K562 (cell line): ENCODE measurements around the gene MGAT4D. TPM values are rescaled to one million over a fixed set of nuclear protein-coding genes. Genes with fewer than 3 reads are reported as not detected.

ENCODE experiments used
- BACH1 ChIP-seq: fragments of 200-800 bp; sonication (Bioruptor generic); IDR thresholded peaks from 2 replicates; pipeline ENCODE4 v1.6.1; 2016; ENCODE audit warnings: missing genetic modification characterization, missing compliant biosample characterization
- BRD4 ChIP-seq: fragments of 200-600 bp; sonication (generic); IDR thresholded peaks from 2 replicates; pipeline ENCODE4 v1.6.1; 2017; ENCODE audit warnings: inconsistent platforms
- HDAC6 ChIP-seq: IDR thresholded peaks from 2 replicates; pipeline ENCODE4 v1.6.1; 2012; ENCODE audit warnings: low read depth, mild to moderate bottlenecking, control low read depth, inconsistent platforms, low read length, moderate library complexity
- MEF2D ChIP-seq: conservative IDR thresholded peaks from 2 replicates; pipeline ENCODE4 v1.6.1; 2016; ENCODE audit warnings: low read depth, missing genetic modification characterization, missing compliant biosample characterization
- MEIS2 ChIP-seq: fragments of 450-650 bp; IDR thresholded peaks from 2 replicates; pipeline ENCODE4 v1.6.1; 2014; ENCODE audit warnings: mild to moderate bottlenecking; ENCODE audit not compliant: partially characterized antibody
- RCOR1 ChIP-seq, 2 experiments: IDR thresholded peaks; 2 replicates each; pipeline ENCODE4 v1.6.1; 2012; ENCODE audit warnings: low read depth in 2 of 2, low read length in 2 of 2, borderline replicate concordance in 1 of 2, improper control_type of control experiment in 1 of 2
- SMARCA5 ChIP-seq: fragments of 450-650 bp; IDR thresholded peaks from 2 replicates; pipeline ENCODE4 v1.6.1; 2016
- polyA plus RNA-seq, 8 experiments: library from polyadenylated mRNA; depleted of rRNA in 4 of 8; stranded (reverse) in 5 of 8; unstranded in 3 of 8; fragments of >200 nt; fragmentation: Nextera tagmentation in 2 of 8; fragmentation: Illumina TruSeq in 1 of 8; extraction: Ambion mirVana in 2 of 8; extraction: Trizol in 1 of 8; gene quantifications; 2 replicates each; pipeline versions ENCODE4 v1.2.1 to v1.2.3, GENCODE V29; 2011 to 2014; ENCODE audit warnings: inconsistent platforms in 1 of 8, missing spikeins in 1 of 8
- total RNA-seq, 7 experiments: library from RNA; depleted of rRNA in 6 of 7; stranded (reverse); fragments of >200 nt in 6 of 7; fragmentation: Illumina TruSeq in 2 of 7; extraction: Trizol in 2 of 7; gene quantifications; 2 replicates each; pipeline versions ENCODE4 v1.2.1 to v1.2.3, GENCODE V29; 2011 to 2021; ENCODE audit warnings: low replicate concordance in 1 of 7
- TF ChIP-seq, protein P1 (sequence below): fragments of 250-450 bp; sonication (Bioruptor Pico); IDR thresholded peaks from 2 replicates; pipeline ENCODE4 v1.5.0; 2022; ENCODE audit warnings: mild to moderate bottlenecking
- TF ChIP-seq, protein P2 (sequence below): fragments of 450-650 bp; IDR thresholded peaks from 2 replicates; pipeline ENCODE4 v1.6.1; 2016
- TF ChIP-seq, protein P3 (sequence below): fragments of 200-800 bp; sonication (Bioruptor generic); IDR thresholded peaks from 2 replicates; pipeline ENCODE4 v1.6.1; 2017; ENCODE audit warnings: missing genetic modification characterization, missing compliant biosample characterization

Gene MGAT4D
- total and polyA plus RNA-seq, 9 of the 15 experiments (the other 6 are each of a cell fraction or from before 2014, with no cell fraction given): not detected

DNA sequence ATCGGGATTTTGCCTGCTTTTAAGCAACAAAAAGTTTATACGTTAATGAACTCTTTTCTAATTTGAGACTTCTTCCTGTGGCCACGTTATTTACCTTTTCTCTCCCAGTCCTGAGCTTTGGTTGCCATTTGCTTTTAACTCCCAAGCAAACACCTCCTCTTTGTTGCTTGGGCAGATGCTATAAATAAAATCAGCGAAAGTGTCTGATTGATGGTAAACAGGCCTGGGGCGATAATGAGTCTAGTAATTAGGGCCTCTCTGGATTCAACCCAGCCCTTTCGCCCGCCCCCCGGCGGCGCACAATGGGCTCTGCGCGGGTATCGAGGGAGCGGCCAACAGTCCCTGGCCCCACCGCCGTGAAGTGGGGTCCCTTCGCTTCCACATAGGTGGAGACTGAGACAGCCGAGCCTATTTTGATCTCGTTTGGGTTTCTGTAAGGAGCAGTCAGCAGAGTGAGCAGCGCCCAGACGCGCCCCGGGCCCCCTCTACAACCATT is 71.4 kb downstream of the MGAT4D start (continued):
- TF ChIP-seq RCOR1 (IDR thresholded peaks at IDR 0.05; ENCODE audit: borderline replicate concordance in 1 of 2, low read depth in 2 of 2, low read length in 2 of 2): 0 out of 4 replicates have a peak, but pooled peaks of 1 of the 2 experiments have one; percentile 5
- no peak for TF ChIP-seq HDAC6
- TF ChIP-seq BRD4: 0 out of 2 replicates have a peak, but pooled peaks have one; percentile 17
- 0 out of 2 replicates have a peak, but pooled peaks have one; percentile 25 for TF ChIP-seq MEF2D (tag)
- TF ChIP-seq, protein P1, sequence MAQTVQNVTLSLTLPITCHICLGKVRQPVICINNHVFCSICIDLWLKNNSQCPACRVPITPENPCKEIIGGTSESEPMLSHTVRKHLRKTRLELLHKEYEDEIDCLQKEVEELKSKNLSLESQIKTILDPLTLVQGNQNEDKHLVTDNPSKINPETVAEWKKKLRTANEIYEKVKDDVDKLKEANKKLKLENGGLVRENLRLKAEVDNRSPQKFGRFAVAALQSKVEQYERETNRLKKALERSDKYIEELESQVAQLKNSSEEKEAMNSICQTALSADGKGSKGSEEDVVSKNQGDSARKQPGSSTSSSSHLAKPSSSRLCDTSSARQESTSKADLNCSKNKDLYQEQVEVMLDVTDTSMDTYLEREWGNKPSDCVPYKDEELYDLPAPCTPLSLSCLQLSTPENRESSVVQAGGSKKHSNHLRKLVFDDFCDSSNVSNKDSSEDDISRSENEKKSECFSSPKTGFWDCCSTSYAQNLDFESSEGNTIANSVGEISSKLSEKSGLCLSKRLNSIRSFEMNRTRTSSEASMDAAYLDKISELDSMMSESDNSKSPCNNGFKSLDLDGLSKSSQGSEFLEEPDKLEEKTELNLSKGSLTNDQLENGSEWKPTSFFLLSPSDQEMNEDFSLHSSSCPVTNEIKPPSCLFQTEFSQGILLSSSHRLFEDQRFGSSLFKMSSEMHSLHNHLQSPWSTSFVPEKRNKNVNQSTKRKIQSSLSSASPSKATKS: no peak
- TF ChIP-seq, protein P2, sequence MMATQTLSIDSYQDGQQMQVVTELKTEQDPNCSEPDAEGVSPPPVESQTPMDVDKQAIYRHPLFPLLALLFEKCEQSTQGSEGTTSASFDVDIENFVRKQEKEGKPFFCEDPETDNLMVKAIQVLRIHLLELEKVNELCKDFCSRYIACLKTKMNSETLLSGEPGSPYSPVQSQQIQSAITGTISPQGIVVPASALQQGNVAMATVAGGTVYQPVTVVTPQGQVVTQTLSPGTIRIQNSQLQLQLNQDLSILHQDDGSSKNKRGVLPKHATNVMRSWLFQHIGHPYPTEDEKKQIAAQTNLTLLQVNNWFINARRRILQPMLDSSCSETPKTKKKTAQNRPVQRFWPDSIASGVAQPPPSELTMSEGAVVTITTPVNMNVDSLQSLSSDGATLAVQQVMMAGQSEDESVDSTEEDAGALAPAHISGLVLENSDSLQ: 0 out of 2 replicates have a peak, but pooled peaks have one; percentile 33
- TF ChIP-seq MEIS2: peak; percentile 73
- TF ChIP-seq SMARCA5: no peak
- TF ChIP-seq, protein P3, sequence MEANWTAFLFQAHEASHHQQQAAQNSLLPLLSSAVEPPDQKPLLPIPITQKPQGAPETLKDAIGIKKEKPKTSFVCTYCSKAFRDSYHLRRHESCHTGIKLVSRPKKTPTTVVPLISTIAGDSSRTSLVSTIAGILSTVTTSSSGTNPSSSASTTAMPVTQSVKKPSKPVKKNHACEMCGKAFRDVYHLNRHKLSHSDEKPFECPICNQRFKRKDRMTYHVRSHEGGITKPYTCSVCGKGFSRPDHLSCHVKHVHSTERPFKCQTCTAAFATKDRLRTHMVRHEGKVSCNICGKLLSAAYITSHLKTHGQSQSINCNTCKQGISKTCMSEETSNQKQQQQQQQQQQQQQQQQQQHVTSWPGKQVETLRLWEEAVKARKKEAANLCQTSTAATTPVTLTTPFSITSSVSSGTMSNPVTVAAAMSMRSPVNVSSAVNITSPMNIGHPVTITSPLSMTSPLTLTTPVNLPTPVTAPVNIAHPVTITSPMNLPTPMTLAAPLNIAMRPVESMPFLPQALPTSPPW (CRISPR knock-in tag): peak; percentile 4; the same call in 1 of the 2 replicates
- TF ChIP-seq BACH1 (tag): no peak
- TF ChIP-seq, all 486 proteins: peak for 11
